Stimulated activated CD4-positive, alpha-beta T cell treated with anti-CD3 and anti-CD28 coated beads, Interleukin-2, amount 100 ng/mL, for 48 hours (primary cell): ENCODE data around the gene WWOX.

Source experiments
- DNase-seq, 2 donors: peaks; one replicate each; pipeline ENCODE4 v3.0.0-alpha.2; 2020

The WWOX gene

DNA sequence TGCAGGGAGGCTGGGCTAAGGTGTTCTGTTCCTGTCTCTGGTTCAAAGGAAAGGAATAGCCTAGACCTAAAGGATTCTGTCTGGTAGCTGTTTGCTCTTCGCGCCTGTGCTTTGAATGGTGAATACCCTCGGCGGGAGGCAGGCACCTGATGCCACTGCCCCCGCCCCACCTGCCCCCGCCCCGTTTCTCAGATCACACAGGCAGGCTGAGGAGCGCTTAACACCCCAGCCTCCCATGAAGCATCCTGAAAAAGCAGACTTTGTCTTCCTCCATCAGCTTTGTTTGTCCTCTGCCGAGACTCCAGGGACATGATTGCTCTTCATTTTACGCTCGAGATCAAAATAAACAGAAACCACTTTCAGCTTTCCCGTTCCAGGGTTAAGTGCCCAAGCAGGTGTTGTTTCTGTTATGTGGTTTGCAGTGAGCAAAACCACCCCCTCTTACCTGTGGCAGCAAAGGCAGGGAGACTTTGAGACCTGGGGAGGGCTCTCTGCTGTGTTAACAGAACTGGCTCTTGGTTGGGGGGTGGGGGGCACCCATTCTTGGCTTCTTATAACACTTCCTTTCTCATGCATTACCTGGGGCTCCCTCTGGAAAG, 452.1 kb downstream of the WWOX start:
- DNase-seq = no peak

DNA sequence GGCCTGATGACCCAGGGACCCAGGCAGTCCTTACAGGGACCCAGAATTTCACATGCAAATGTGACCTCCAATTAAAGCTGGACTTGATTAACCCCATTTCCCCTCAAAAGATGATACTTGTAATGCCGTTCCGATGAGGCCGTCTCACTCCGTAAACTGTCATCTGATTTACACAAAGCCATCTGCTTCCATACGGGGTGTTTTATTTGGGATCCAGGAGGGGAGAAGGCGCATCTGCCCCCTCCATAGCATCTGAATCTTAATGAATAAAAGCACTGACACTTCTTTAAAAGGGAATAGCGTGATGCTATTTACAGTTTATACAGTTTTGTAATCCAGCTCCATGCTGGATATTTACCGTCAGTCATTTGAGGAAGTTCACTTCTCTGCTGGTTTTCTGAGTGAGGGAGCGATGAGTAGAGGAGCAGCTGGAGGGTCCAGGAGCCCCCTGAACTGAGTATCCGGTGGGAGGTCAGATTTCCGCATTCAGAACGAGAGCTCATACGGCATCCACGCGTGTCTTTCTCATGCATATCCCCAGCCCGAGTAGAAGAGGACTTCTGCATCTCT, 452.7 kb downstream of the WWOX start:
- no peak for DNase-seq

DNA sequence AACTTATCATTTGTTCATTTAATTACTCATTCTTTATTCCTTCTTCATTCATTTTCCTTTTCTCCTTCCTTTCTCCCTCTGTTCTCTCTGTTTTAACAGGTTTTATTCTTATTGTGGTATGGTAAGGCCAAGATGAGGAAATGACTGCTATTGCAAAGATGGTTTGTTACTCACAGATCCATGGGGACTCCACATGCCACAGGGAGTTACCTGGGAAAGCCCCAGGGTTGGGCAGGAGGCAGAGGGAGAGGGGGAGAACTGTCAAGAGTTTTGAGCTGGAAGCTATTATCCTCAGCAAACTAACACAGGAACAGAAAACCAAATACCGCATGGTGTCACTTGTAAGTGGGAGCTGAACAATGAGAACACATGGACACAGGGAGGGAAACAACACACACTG, 453.3 kb downstream of the WWOX start:
- DNase-seq = no peak

DNA sequence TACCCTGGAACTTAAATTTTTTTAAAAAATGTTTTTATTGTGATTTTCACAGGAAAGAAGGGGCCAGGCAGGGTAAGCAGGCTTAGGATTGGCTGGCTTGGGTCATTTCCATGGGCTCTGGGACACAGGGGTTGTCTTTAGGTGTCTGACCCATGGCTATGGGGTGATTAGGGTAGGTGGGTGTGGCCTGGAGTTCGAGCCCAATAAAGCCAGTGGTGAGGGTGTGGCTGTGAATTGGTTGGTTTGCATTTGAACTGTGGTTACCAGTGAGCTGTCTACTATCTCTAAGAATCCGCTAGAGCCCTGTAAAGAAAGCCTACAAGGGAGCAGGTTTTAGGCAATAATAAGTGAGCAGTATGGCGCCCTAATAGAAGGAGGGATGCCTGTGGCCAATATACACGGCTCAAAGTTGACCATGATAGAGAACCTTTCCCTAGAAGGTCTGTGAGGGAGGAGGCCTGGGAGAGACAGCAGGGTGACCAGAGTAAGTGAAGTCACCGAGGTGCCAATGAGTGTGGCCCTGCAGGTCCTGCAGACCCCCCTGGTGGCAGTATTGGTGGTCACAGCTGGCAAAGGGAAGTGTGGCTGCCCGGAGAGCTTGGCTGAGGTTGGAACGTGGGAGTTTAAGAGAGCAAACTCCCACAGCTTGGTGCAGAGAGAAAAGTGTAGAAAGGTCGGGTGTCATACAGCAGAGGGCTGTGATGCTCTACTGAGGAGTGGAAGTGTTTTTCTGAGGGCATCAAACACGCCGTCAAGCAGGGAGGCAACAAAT, 454.0 kb downstream of the WWOX start:
- no peak for DNase-seq

DNA sequence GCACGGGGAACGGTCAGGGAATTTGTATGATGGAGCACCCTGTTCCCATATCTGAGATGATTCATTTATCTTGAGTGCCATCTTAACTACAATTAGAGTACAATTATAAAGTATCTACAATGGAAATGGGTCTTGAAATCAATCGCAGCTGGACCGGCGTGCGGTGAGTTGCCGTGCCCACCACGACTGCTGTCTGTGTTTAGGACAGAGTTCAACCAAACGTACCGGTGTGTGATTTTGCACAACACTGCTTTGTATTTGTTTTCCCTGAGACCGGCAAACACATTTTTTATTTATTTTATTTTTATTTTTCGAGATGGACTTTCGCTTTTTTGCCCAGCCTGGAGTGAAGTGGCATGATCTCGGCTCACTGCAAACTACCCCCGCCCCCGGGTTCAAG, 457.0 kb downstream of the WWOX start:
- DNase-seq = no peak

DNA sequence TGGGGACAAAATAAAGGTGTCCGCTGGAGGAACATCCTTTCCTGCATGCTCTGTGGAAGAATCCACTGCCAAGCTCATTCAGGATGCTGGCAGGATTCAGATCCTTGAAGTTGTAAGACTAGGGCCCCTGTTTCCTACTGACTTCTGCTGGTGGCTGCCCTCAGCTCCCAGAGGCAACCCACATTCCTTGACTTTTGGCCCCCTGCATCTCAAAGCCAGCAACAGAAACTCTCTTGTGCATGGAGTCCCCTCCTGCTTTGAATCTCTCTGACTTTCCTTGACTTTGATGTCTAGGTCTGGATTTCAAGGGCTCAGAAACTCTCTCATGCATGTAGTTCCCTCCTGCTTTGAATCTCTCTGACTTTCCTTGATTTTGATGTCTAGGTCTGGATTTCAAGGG, 461.5 kb downstream of the WWOX start:
- DNase-seq = no peak

DNA sequence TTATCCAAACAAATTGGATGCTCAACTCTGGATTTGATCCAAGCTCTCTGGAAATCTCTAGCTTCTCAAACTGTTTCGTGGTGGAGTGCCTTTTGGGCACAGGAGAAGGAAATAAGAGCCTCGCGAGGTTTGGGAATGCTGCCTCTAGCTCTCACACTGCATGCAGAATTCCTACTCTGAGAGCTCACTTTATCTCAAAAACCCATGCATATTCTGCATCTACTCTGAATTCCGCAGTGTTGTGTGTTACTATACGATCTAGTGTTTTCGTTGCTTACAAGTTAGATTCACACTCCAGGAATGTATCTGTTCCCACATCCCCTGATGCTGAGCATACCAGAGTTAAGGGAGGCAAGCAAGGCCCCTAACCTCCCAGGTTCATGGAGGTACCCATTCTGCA, 462.7 kb downstream of the WWOX start:
- no peak for DNase-seq

DNA sequence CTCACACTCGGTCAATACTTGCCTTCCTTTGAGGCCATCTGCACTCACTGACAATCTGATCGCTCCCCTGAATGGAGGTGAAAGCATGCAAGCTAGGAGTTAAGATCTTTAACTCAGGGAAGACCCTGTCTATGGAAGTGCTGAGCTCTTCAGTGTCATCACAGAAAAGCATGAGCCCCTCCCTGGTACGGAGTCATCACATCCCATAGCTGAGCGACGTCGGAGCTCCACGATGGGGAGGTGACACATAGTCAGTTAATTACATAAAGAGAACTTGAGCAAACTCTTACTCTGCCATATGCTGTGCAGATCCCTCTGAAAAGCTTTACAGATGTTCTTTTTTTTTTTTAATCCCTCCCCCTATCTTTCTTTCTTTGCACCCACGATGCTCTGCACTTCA, 463.2 kb downstream of the WWOX start:
- no peak for DNase-seq

DNA sequence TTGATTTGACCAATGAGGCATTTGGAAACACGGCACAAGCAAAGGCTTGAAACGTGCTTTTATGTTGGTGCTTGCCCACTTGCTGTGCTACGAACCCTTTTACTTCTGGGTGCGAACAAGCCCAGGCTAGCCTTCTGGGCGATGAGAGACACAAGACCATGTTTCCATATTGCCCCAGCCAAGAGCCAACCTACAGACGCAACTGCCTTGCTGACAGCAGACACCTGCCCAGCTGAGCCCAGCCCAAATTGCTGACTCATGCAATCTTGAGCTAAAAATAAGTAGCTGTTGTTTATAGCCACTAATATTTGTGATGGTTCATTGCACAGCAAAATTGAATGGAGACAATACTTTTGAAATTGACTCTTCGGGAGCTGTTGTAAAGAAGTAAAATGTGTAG, 464.5 kb downstream of the WWOX start:
- DNase-seq = no peak

DNA sequence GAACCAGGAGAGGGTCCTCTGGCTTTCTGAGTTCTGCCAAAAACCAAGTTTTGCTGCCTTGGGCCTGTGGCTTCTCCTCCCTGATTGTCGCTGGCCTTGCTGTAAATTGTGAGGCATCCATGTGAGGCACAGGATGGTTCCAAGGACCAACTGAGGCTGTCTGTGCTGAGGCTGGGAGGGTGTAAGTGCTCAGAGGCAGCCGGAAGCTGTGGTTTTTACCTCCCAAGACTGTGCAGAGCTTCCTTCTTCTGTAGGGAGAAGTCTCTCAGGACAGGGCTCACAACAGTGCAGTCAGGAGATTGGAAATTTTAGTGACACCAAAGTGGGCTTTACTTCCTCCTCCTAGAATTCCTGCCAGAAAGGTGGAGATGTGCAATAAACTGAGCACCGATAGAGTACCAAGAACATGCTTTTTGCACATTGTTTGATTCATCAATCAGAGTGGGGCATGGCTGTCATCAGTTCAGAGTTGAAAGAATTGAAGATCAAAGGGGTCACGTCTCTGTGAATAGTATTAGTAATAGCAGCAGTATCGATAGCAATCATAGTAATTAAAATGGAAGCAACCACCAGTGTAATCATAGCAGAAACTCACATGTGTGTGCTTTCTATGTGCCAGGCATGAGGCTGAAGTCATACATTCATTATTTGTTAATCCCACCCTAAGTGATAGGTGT, 467.1 kb downstream of the WWOX start:
- no peak for DNase-seq

DNA sequence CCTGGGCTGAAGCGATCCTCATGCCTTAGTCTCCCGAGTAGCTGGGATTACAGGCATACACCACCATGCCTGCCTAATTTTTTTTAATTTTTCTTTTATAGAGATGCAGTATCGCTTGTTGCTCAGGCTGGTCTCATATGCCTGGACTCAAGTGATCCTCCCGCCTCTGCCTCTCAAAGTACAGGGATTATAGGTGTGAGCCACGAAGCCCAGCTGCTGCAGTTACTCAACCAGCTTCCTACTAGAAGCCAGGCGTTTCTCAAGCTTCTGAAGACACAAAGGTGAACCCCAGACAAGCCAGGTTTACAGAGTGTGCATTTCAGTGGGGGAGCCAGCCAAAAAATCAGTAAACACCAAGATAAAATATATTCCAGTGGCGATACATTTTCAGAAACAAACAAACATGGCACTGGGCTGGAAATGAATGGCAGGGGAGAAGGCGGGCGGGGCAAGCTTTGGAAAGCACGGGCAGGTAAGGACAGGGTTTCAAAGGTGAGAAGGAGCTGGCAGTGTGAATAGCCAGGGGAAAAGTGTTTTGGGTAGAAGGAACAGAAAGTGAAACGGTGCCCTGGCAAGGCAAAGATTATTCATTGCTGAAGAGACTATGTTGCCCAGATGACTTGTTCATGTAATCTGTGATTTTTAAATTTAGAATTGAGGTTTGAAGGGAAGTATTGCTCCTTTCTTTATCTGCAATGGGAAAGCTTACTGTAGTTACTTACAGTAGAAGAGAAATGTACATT, 471.1 kb downstream of the WWOX start:
- no peak for DNase-seq

DNA sequence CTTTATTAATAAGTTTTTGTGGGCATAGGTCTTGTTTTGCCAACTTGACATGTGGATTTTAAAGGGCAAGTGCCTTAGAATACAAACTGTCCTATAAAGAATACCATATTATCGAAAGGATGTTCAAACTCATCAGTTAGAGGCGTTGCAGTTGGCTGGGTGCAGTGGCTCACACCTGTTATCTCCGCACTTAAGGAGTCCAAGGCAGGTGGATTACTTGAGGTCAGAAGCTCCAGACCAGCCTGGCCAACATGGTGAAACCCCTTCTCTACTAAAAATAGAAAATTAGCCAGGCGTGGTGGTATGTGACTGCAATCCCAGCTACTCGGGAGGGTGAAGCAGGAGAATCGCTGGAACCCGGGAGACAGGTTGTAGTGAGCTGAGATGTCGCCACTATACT, 472.0 kb downstream of the WWOX start:
- DNase-seq = no peak

DNA sequence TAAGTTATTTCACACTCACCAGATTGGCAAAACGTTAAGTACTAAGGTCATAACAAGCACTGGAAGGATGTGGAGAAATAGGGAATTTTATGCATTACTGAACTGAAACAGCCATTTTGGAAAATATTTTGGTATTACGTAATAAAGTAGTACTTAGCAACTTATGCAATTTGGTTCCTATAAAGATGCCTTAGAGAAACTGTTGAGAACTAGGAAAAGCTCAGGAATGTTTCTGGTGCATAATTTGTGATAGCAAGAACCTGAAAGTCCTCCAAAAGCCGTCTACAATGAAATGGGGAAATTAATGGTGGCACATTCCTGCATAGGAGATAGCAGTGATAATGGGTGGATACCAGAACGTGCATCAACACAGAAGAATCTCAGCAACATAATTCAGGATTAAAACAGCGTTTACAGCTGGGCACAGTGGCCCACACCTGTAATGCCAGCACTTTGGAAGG, 472.5 kb downstream of the WWOX start:
- DNase-seq = no peak

DNA sequence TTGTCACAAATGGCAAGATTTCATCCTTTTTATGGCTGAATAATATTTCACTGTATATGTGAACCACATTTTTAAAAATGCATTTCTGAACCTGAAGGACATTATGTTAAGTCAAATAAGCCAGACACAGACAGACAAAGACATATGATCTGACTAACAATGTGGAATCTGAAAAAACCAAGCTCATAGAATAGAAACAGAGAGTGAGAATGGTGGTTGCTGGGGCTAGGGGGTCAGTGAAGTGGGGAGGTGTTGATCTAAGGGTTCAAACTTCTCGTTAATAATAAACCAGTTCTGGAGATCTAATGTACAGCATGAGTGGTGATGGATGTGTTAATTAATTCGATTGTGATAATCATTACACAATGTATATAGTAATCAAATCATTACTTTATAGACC, 475.1 kb downstream of the WWOX start:
- DNase-seq = no peak

DNA sequence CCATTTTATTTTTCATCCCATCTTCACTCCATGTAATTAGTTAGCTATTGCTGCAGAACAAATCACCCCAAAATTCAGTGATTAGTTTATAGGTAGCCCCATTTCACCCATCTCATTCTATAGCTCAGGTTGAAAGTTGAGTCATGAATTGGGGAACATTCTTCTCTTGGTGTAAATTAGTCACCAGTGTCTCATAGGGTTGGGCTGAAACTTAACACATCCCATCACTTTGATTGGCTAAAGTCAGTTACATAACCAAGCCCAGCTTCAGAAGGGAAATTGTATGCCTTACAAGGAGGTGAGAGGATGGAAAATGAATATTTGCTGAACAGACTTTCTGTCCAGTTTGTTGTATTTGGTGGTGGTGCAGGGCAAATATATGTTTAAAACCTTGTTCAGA, 477.5 kb downstream of the WWOX start:
- no peak for DNase-seq

DNA sequence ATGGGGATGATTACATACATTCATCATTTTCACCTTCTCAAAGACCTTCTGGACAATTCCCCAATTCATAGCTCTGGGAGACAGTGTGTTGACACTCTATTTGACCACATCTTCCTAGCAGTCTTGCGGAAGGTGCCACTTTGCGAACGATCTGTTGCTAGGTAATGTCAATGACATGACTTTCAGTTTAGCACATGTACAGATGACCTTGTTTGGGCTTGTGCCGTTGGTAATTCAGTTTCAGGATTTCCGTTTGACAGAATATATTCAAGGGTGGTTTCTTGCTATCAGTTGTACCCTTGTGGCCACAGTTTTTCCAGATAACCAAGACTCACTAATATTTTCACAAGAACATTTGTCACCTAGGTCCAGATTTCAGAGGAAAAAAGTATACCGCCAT, 478.2 kb downstream of the WWOX start:
- DNase-seq = no peak

DNA sequence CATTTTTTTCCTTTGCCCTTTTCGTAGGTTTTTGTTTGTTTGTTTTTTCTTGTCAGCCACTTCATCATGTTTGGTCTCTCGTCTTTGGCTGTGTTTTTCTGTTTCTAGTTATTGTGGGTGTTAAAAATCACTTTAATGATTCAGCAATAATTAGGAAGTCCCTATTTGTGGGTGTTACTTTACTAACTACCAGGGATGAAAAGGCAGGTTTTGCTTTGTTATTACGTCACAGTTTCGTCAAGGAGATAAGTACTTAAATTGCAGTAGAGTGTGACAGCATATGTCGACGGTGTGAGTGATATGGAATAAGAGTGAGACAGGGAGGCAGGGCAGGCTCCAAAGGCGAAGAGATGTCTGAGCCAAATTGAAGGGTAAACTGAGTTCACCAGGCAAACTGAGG, 479.6 kb downstream of the WWOX start:
- DNase-seq = no peak

DNA sequence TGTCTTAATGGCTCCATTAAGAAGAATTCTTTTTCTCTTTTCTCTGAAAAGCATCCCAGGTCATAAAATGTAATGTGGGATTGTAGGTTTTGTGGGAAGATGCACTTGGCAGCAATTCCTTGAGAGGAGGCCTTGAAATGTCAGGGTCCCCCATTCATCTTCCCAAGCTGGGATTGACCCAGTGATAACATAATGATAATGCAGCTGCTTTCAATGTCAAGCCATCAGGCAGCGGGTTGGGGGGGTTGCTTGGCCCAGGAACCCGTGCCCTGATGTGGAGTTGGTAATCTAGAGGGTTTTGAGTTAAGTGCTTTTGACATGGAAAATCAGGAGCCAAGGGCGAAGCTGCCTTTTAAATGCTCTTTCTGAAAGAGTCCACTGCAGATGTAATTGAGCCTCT, 484.0 kb downstream of the WWOX start:
- DNase-seq = no peak

DNA sequence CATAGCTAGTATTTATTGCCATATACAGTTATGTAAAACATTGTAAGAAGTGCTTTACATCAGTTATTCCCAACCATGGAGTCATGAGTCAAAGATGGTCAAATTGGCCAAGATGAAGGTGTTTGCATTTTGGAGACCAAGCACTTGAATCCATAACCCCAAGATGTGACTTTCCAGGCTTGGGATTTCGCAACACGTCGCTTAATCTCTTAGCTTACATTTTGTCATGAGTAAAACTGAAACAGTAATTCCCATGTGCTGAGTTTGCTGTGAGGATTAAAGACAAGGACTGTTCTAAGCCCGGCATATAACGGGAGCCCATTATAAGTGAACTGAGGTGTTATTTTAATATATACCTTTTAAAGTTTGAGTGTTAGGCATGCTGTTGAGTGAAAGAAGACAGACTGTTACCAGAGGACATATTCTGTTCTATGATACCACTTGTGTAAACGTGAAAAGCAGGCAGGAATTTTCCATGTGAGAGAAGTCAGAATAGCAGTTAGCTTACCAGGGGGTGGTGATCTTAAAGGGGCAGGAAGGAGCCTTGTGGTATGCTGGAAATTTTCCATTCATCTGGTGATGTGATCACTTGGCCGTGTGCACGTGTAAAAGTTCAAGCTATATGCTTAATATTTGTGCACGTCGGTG, 484.9 kb downstream of the WWOX start:
- DNase-seq = no peak

DNA sequence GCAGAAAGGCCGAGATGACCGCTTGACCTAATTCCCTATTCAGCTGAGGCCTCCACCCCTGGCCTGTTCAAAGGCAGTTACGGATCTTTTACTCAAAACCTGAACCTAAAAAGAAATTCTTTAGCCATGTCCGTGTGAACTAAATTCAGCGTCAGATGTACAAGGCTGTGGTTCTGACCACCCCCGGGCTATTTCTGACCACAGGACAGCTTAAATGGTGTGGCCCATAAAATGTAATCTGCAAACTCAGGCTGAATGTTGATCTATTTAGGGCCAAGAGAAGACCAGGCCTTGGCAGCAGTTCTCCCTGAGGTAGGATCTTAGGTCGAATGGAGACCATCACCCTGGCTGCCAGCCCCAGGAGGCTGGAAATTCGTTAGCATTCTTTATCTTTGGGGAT, 485.5 kb downstream of the WWOX start:
- no peak for DNase-seq

DNA sequence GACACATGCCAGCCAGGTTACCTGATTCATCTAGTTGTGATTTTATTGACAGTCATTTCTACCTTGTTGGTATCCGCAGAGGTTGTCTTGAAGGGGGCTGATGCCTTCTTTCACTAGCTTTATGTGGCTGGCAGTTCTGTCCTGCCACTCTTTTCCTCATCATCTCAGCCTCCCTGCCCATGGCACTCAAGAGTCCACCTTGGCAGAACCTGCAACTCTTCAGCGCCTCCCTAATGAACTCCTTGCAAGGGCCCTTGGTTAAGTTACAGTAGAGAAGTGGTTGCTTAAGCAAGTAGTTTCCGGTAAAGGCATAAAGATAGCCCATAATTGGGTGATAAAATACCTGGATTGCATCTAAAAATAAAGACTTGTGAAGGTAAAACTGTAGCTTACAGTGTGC, 489.9 kb downstream of the WWOX start:
- DNase-seq = no peak

DNA sequence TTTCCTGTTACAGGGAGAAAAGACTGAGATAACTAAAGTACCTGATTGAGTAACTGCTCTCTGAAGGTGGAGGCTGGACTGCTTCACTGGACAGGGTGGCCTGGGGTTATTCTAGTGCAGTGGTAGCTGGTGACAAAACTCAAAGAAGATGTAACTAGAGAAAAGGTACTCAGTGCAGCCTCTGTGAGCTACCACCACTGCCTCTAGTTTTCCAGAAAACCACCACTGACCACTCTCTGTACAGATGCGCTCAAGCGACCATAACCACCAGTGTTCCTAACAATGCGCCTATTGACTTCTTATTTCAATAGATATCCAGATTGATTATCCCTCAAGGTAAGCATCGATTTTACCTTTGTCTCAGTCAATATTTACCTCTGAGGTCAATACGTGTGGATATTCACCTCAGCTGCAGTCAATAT, 492.2 kb downstream of the WWOX start:
- DNase-seq = no peak

DNA sequence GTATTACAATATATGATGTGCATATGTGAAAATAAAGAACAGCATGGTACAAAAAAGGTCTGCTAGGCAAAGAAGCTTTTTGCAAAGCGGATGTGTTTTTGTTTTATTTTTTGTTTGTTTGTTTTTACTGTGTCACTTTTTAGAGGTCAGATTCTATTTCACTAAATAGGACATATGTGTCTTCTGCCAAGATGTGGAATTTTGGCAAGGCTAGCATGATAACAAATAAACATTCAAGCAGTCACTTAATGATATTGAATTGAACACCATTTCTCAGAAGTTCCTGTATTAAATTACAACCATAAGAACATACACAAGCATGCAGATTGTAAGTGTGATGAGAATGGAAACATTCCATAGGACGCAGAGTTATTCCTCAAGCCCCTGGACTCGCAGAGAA, 492.7 kb downstream of the WWOX start:
- no peak for DNase-seq
